Endothelial cell of umbilical vein (primary cell): ENCODE measurements around the gene AMIGO3.

Experiments
- EZH2 ChIP-seq: IDR thresholded peaks from 2 replicates; pipeline ENCODE4 v1.6.1; 2012; ENCODE audit warnings: borderline replicate concordance, low read depth, mild to moderate bottlenecking, moderate library complexity, low read length, inconsistent platforms; ENCODE audit not compliant: severe bottlenecking
- GATA2 ChIP-seq: IDR thresholded peaks from 2 replicates; pipeline ENCODE4 v1.7.0; 2011; ENCODE audit warnings: low read depth, mild to moderate bottlenecking, moderate library complexity, mixed read lengths, low read length; ENCODE audit not compliant: insufficient read length, insufficient read depth
- JUN ChIP-seq: IDR thresholded peaks from 2 replicates; pipeline ENCODE4 v1.6.1; 2011; ENCODE audit warnings: borderline replicate concordance, low read depth; ENCODE audit not compliant: insufficient read length, insufficient read depth
- MYC ChIP-seq: IDR thresholded peaks from one replicate; pipeline ENCODE4 v1.6.1; 2011; ENCODE audit warnings: mild to moderate bottlenecking, low read depth, low read length
- POLR2A ChIP-seq: IDR thresholded peaks from 2 replicates; pipeline ENCODE4 v1.6.1; 2012; ENCODE audit warnings: low read depth, mild to moderate bottlenecking, control low read depth, low read length
- POLR2AphosphoS5 ChIP-seq: IDR thresholded peaks from 2 replicates; pipeline ENCODE4 v1.6.1; 2012; ENCODE audit warnings: low read depth, mild to moderate bottlenecking, control low read depth, low read length, moderate library complexity; ENCODE audit not compliant: insufficient read depth
- TF ChIP-seq, protein P1 (sequence below), 2 donors: IDR thresholded peaks; 1 replicate in 1 of 2; 2 replicates in 1 of 2; pipeline ENCODE4 v1.5.1; 2011; ENCODE audit warnings: low read length in 2 of 2, mild to moderate bottlenecking in 2 of 2, moderate library complexity in 2 of 2, control low read depth in 1 of 2, inconsistent platforms in 1 of 2, low read depth in 1 of 2; ENCODE audit not compliant: insufficient read depth in 1 of 2; ENCODE audit errors: extremely low read depth in 1 of 2
- TF ChIP-seq, protein P2 (sequence below): IDR thresholded peaks from 2 replicates; pipeline ENCODE4 v1.6.1; 2011; ENCODE audit not compliant: insufficient read depth, insufficient read length

DNA sequence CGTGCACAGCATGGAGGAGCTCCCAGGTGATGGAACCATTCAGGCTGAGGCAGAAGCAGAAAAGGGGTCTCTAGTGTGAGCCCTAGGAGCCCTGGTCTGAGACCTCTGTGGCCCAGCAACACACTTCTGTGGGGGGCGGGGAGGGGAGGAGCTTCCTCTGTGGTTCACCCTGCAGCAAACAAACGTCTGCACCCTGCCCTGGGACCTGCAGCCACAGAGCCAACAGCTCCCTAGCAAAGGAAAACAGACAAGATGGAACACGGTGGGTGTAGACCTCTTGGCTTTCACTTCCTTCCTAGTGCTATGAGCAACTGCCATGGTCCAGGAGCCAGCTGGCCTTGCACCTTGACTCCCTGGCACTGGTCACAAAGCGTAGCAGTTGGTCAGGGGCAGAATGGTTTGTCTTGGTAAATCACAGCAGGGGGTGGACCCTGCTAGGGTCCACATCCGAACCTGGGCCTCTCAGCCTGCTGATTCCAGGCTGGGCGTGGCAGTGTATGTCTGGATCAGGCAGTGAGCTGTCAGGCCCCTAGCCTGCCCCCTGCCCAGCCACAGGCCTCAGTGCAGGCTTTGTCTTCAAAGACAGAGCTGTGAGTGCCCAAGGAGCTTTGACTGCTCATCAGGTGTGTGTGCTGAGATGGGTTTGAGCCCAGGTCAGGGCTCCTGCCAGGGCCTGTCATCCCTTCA is 6.7 kb downstream of the AMIGO3 start:
- TF ChIP-seq, protein P1, sequence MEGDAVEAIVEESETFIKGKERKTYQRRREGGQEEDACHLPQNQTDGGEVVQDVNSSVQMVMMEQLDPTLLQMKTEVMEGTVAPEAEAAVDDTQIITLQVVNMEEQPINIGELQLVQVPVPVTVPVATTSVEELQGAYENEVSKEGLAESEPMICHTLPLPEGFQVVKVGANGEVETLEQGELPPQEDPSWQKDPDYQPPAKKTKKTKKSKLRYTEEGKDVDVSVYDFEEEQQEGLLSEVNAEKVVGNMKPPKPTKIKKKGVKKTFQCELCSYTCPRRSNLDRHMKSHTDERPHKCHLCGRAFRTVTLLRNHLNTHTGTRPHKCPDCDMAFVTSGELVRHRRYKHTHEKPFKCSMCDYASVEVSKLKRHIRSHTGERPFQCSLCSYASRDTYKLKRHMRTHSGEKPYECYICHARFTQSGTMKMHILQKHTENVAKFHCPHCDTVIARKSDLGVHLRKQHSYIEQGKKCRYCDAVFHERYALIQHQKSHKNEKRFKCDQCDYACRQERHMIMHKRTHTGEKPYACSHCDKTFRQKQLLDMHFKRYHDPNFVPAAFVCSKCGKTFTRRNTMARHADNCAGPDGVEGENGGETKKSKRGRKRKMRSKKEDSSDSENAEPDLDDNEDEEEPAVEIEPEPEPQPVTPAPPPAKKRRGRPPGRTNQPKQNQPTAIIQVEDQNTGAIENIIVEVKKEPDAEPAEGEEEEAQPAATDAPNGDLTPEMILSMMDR (IDR thresholded peaks at IDR 0.05; ENCODE audit: extremely low read depth in 1 of 2, insufficient read depth in 1 of 2, low read depth in 1 of 2, low read length in 2 of 2), result no peak
- TF ChIP-seq MYC, result no peak
- TF ChIP-seq POLR2A, result no peak
- TF ChIP-seq, protein P2, sequence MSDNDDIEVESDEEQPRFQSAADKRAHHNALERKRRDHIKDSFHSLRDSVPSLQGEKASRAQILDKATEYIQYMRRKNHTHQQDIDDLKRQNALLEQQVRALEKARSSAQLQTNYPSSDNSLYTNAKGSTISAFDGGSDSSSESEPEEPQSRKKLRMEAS, result no peak
- TF ChIP-seq GATA2, result no peak
- no peak for TF ChIP-seq POLR2AphosphoS5
- TF ChIP-seq EZH2, result no peak
- TF ChIP-seq JUN, result no peak
